Tongue (tissue), 2 donors: Measurements from ENCODE around the gene SLCO3A1. TPM values are rescaled to one million over a fixed set of nuclear protein-coding genes. Genes with fewer than 3 reads are reported as not detected.

Experiments
- DNase-seq: peaks from one replicate; pipeline ENCODE4 v3.0.0-alpha.2; 2015
- total RNA-seq: library from RNA; depleted of rRNA; stranded (reverse); fragments of >200 nt; gene quantifications from one replicate; pipeline ENCODE4 v1.2.3, GENCODE V29; 2014

The SLCO3A1 gene
- total RNA-seq, 1 donor from 2014 or later, result 10.7 TPM

DNA sequence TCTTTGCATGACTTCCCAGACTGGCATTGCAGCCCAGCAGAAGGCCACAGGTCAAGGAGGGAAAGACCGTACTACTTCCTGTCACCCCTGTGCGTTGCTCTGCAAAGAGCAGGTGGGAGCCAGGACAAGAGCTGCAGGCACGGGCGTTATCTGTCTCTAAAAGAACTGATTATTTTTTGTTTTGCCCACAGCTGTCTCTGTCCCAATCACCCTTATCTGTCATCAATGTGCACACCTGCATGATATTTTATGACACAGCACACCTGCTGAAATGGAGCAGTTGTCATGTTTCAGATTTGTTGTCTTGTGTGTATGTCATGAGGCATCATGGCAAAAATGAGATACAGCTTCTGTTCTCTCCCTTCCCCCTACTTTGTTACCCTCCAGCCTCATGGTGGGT, 58.8 kb downstream of the SLCO3A1 start:
- no peak for DNase-seq

DNA sequence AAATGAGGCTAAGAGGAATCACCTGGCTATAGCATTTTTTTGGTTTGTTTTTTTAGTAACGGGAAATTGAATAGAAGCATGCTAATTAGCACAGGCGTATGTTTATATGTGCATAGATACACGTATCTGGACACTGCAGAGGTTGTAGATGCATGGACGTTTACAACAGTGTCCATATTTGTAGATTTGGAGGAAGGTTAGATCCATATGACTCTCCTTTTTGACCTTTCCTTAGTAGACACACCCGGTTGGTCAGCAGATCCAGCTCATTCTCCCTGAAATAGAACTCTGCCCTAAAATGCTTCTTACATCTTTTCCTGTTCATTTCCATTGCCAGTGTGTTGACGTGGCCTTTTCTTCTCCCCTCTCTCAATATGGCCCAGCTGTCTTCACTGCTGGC, 60.1 kb downstream of the SLCO3A1 start:
- no peak for DNase-seq

DNA sequence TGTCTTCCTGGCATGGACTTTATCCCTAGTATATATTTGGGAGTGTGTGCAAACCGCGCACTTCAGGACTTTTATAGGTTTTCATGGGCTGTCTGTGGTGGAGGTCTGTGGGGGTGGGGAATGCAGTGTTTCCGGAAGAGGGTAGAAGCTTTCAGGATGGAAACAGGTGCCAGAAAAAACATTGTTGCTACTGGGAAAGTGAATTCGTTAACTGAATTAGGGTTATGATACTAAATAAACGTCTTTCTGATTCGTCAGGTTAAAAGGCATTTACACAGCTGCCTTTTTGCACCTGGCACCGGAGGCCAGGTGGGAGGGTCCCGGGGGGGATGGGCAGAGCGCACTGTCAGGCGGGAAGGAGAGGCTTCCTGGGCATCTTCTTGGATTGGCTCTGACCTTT, 62.1 kb downstream of the SLCO3A1 start:
- DNase-seq, result no peak

DNA sequence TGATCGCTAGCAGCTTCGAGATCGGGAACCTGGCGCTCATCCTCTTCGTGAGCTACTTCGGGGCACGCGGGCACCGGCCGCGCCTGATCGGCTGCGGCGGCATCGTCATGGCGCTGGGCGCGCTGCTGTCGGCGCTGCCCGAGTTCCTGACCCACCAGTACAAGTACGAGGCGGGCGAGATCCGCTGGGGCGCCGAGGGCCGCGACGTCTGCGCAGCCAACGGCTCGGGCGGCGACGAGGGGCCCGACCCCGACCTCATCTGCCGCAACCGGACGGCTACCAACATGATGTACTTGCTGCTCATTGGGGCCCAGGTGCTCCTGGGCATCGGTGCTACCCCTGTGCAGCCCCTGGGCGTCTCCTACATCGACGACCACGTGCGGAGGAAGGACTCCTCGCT, 62.5 kb downstream of the SLCO3A1 start:
- no peak for DNase-seq

DNA sequence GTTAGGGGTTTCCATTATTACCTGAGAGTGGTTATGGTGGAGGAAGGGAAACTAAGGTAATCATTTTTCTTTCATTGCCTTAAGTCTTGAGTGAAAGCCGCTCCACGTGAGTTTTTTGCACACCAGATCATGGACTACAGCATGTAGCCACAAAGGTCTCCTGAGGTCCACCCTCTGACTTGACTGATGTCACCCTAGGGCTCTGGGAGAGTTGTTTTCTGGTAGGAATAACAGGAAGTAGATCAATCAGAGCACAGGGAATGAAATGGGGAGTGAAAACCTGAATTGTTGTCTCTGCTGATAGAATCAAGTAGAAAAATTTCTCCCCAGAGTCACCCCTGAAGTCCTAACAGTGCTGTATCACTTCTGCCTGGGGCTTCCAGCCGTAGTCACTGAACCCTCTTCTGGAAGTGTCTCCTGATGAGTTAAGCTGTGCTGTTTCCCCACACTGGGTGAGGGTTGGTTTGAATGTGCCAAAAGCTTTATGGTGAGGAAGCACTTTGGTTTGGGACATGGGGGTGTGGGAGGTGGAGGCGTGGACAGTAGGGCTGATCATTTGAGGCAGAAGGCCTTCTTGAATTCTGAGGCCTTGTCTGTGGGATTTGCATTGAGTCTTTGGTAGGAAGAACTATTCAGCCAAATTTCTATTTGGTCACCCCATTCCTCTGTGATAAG, 64.3 kb downstream of the SLCO3A1 start:
- no peak for DNase-seq

DNA sequence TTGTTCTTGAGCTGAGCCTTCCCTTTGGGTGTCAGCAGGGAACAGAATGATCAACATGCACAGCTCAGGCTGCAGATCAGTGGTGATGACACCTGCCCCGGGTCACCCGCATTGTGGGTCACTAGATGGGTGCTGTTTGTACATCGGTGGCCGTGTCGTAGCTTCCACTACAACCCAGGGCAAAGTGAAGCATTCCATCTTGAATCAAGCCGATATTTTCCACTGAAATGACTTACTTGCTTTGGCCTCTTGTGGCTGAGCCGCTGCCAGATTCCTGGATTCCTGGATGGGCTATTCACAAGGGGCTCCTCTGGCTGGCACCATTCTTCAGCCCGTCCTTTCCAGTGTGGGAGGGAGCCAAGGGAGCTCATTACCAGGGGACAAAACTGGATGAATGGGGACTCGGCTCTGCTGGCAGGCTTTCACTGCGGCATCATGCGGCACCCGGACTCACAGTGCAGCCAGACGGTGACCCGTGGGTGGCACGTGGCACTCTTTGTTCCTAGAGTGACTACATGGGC, 65.6 kb downstream of the SLCO3A1 start:
- DNase-seq, result no peak

DNA sequence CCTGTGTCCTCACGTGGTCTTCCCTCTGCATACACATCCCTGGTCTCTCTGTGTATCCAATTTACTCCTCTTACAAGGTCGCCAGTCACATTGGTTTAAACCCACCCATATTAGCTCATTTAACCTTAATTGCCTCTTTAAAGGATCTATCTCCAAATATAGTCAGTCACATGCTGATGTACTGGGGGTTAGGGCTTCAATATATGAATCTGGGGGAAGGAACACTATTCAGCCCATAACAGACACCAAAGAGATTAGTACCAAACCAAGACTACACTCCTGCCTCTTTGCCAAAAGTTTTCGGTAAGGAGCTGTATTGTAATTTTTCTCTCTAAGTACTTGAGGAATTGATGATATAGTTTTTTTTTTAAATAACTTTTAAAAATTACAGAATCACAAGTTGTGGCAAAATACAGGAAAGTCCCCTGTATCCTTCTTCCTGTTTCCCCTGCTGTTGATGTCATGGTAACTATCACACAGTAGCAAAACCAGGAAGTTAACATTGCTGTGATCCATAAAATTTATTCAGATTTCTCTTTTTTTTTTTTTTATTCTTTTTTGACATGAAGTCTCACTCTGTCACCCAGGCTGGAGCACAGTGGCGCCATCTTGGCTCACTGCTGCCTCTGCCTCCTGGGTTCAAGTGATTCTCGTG, 67.8 kb downstream of the SLCO3A1 start:
- no peak for DNase-seq

DNA sequence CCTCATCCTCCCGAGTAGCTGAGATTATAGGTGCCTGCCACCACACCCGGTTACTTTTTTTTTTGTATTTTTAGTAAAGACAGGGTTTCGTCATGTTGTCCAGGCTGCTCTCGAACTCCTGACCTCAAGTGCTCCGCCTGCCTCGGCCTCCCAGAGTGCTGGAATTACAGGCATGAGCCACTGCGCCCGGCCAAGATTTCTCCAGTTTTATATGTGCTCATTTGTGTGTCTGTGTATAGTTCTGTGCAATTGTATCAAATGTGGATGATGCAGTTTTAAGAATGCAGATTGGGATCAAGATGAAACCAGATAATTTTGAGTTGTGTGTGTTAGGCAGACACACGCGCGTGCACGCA, 68.3 kb downstream of the SLCO3A1 start:
- DNase-seq, result no peak

DNA sequence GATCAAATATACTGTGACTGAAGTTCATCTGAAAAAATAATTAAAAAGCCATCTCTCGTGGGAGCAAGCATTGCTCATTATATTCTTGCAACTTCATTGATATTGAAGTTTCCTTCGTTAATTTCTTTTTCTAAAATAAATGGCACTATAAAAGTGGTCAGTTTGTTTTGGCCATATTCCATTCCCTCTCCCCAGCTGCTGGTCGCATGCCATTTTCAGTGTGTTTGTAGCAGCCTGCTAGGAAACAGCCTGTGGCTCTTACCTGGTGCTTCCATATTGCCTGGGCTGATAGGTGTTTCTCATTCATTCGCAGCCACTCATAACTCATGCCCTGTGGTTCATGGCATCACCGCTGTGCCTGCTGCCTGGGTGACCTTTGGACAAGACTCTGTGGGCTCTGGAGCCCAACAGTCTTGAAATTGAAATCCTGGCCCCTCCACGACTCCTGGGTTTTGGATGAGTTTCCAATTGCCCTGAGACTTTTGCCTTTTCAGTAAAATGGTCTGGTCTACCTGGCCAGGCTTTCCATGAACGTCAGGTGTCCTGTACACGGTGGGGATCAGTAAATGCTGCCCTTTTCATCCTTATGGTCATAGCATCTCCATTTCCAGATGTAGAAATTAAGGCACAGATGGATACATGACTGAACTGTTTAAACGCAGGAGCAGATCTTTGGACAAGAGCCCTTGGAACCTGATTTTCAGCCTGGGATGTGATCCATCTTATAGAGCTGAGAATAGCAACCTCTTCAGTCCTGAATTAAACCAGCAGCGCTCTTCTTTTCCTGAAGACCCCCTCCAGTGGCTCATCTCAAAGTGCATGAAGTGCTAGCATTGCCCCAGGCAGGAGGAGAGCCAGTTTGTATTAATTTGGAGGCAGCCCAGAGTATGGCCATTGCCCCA, 69.4 kb downstream of the SLCO3A1 start:
- peak; percentile 57 for DNase-seq

DNA sequence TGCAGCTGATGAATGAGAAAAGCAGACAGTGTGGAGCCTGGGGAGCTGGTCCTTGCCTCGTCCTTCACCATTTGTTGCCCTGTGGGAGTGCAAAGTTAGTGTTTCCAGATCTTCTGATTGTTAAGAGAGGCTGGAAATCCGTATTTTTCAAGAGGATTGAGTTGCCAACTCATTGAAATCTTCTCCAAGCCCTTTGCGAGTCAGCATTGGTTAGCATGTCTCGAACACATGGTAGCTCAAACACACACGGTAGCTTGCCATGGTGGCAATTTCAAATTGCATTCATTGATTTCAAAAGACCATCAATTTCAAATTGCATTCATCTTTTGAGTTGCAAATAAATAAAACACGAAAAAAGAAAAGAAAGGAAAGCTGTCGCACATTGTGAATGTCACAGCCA, 70.7 kb downstream of the SLCO3A1 start:
- DNase-seq, result no peak

DNA sequence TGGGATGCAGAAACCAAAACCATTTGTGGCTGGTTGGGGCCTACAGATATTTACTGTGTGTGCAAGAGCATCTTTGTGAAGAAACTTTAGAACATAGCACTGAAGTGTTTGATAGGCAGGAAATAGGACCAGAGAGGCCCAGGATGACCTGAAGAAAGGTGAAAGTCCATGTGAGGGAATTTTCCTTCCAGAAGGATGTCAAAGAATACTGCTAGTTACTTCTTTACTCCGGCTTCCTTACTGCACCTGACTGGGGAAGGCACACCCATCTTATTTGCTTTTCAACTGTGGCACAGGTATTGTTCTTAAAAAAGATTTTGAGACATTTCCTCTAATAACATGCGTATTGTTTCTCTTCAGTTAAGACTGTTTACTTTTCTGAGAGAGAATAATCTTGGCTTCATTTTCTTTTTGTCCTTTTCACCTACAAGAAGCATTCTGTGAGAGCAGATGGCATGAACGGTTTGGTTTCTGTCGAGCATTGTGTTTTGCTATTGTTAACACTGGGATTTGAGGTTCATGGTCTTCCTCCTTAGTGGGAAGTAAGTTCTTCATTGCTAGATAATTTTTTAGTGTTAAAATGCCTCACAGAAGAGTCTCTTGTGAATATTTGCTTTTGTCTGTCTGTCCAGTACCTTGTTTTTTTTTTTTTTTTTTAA, 71.5 kb downstream of the SLCO3A1 start:
- no peak for DNase-seq

DNA sequence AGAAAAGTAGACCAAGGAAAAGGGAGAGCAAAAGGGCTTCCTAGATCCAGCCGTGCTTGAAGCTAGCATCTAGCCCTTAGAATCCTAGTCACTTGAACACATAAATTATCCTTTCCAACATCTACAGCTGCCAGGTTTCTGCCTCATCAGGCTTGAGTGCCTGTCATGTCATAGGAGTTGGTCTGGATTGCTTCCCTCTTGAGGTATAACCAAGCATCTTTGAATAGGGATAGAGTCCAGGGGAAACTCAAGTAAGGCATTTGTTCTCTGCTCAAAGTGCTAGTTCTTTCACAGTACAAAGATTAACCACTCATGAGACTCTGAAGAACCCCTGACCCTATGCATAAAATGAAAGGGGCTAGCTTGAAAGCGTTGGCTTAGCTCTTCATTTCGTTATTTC, 72.3 kb downstream of the SLCO3A1 start:
- peak; percentile 34 for DNase-seq

DNA sequence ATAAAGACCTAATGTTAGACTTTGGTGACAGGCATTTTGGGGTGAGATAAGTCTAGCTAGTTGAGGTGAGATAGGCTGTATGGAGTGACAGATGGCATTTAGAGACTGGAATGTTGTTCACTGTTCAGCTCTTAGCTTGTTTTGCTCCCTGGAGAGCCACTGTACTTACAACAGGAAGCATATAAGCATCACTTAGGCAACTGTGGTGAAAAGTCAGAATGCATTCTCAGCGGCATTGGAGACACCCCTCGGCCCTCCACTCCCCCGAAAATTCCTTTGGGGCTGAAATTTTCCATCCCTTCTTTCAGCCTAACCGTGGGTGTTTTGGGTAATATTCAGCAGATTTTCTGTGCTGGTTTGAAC, 73.4 kb downstream of the SLCO3A1 start:
- DNase-seq, result no peak

DNA sequence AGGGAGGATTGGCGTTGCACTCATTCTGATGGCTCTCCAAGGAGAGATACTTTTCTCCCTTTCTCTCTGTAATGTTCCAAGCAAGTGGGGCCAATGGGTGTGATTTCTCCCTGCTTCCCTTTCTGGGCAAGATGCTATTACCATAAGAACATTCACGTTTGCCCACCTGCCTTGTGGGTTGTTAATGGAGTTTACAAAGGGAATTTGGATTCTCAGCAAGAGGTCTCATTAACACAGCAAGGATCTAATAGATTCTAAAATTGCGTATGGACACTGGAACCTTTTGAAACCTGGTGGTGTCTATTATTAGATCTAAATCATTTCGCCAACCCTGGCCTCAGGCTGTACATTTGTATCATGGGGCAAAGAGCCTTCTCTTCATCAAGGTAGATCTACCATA, 74.1 kb downstream of the SLCO3A1 start:
- no peak for DNase-seq

DNA sequence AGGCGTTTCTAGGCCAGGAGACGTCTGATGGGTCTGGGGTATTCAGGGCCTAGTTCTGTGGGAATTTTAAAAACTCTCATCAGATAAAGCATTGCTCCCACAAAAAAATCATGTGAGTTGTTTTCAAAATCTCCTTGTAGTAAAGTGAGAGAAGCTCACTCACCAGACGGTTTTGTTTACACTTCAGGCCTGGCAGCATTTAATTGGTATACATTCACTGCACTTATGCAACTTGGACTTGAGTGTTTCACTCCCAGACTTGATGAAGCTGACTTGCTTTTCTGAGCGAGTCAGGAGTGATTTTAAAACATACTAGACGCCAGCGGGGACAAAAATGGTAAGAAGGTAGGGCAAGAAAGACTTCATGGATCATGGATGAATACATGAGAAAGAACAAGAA, 75.2 kb downstream of the SLCO3A1 start:
- DNase-seq, result no peak

DNA sequence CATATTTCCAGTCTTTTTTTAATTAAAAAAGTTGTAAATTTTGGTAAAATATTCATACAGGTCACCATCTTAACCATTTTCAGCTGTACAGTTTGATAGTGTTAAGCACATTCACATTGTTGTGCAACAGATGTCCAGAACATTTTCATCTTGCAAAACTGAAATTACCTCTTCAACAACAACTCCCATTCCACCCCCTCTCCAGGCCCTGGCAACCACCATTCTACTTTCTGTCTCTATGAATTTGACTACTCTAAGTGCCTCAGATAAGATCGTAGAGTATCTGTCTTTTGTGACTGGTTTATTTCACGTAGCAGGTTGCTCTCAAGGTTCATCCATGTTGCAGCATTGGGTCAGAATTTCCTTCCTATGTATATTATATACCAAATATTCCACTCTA, 76.0 kb downstream of the SLCO3A1 start:
- DNase-seq, result no peak

DNA sequence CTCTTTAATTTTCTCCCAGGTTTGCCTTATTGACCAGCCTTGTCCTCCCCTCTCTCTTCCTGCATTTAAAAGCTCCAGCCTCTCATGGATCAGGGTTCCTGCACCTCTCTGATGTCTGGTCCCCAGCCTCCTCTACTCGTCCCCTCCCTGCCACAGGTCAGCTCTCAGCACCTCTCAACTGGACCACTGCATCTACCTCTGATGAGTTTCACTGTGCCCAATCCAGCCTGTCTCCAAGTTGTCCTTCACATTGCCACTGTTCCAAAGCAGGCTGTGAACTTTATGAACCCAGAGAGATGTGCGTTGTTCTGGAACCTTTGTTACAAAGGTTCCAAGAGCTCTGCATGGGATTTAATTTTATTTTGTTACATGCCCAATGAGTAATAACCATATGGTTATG, 76.6 kb downstream of the SLCO3A1 start:
- DNase-seq, result no peak

DNA sequence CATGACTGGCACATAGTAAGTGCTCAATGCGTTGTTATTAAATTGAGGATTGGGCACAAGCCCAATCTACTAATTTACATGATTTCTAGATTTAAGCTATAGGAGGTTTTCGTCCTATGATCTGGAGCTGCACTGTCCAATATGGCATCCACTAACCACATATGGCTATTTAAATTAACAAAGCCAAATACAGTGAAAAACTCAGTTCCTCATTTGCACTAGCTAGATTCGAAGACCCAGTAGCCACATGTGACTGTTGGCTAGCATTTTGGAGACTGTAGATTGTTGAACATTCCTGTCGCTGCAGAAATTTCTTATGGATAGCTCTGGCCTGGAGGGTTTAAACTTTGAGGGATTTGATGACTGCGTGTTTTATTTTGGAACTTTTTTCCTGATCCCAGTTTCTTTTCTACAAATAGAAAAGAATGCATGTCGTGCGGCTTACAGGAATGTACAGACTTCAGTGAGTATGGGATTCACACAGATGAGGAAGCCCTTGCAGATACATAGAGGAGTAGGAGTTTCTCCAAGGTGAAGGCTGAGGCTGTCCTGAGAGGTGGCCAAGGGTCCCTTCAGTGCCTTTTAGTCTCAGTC, 82.8 kb downstream of the SLCO3A1 start:
- no peak for DNase-seq

DNA sequence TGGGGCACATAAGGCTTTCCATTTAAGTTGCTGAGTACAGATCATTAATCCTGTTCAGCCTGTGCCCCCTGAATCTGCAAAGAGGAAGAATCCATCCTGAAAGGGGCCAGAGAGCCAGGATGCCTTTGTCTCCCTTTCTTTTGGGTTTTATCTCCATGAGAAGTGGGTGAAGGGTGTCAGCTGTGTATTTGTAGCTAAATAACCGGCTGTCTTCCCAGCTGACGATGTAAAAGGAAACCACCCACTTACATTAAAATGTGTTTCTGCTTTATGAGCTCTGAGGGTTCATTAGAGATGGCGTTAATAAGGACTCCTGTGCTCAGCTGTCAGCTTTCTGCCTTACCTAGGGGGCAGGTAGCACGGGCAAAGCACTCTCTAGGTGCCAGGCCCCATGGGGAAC, 83.4 kb downstream of the SLCO3A1 start:
- no peak for DNase-seq

DNA sequence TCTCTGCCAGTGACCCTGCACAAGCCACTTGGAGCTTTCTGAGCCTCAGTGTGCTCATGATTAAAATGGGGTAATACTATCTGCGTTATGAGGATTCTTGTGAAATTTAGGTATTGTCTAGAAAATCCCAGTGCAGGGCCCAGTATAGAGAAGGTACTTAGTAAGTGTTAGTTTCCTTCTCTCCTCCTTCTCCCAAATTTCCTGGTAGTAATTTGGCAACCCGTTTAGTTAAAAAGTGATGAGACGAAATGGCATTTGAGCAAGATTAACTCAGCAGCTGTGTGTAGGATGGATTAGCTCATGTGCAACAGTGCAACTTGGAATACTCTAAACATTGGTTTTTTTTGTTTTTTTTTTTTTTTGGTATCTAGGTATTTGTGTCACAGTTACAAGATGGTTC, 84.6 kb downstream of the SLCO3A1 start:
- DNase-seq, result no peak

DNA sequence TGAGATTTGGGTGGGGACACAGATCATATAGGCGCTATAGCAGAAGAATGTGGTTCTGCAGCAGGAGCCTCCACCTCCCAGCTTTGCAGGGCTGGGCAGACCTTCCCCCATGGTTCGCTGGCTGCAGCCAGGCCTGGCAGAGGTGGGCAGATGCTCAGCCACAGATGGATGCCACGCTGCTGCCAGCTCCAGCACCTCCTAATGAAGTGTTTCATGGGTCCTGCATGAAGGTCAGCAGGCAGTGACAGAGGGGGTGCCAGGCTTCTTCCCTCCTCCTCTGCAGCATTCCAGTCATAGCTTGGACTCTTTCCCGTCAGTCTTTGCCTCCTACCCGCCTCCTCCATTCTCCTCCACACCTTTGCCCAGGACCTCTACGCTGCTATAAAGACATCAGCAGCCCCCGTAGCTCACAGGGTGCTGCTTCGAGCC, 85.9 kb downstream of the SLCO3A1 start:
- DNase-seq, result no peak
